Activated CD4-positive, CD25-positive, alpha-beta regulatory T cell (primary cell): ENCODE data around the gene MPHOSPH6.
"Not testable (repeated sequence)": the region's sequence is repeated elsewhere in the genome, so short reads cannot be mapped to it uniquely, and the experiment has no call there.

Experiments used
- DNase-seq, 4 experiments: peaks; one replicate each; lab custom pipeline; 2025; lab: John Stamatoyannopoulos, UW

Gene MPHOSPH6

GRCh38 chr16:82169861-82170845 is at the start of gene MPHOSPH6:
MPHOSPH6 (minus strand) TSS chr16:82170224; CDS start chr16:82170175, 49 bp downstream.
- peak; percentile 77 to 91 (median 86) for DNase-seq

- no peak for DNase-seq
Observed at GRCh38 chr16:82219298-82219697, 49.3 kb upstream of the MPHOSPH6 start.

- not testable (repeated sequence) for DNase-seq
Observed at GRCh38 chr16:82209314-82209713, 39.3 kb upstream of the MPHOSPH6 start.

GRCh38 chr16:82203198-82203597 is 33.2 kb upstream of the MPHOSPH6 start:
- no peak for DNase-seq

- no peak for DNase-seq
Observed at GRCh38 chr16:82201926-82202325, 31.9 kb upstream of the MPHOSPH6 start.

- no peak for DNase-seq
Observed at GRCh38 chr16:82201351-82201750, 31.3 kb upstream of the MPHOSPH6 start.

GRCh38 chr16:82199209-82199608 is 29.2 kb upstream of the MPHOSPH6 start:
- no peak for DNase-seq

- no peak for DNase-seq
Observed at GRCh38 chr16:82197540-82198240, 27.7 kb upstream of the MPHOSPH6 start.

GRCh38 chr16:82195917-82196494 is 26.0 kb upstream of the MPHOSPH6 start:
- DNase-seq, result no peak

GRCh38 chr16:82194086-82194485 is 24.1 kb upstream of the MPHOSPH6 start:
- no peak for DNase-seq

- no peak for DNase-seq
Observed at GRCh38 chr16:82192665-82193064, 22.6 kb upstream of the MPHOSPH6 start.

GRCh38 chr16:82190386-82190785 is 20.4 kb upstream of the MPHOSPH6 start:
- no peak for DNase-seq

- no peak for DNase-seq
Observed at GRCh38 chr16:82187829-82188228, 17.8 kb upstream of the MPHOSPH6 start.

GRCh38 chr16:82185012-82185411 is 15.0 kb upstream of the MPHOSPH6 start:
- DNase-seq, result no peak

GRCh38 chr16:82184213-82184612 is 14.2 kb upstream of the MPHOSPH6 start:
- no peak for DNase-seq

GRCh38 chr16:82183004-82183397 is 13.0 kb upstream of the MPHOSPH6 start:
- no peak for DNase-seq

- DNase-seq, result no peak
Observed at GRCh38 chr16:82182266-82183003, 12.4 kb upstream of the MPHOSPH6 start.

- DNase-seq, result no peak
Observed at GRCh38 chr16:82181461-82182185, 11.6 kb upstream of the MPHOSPH6 start.

GRCh38 chr16:82178352-82178751 is 8.3 kb upstream of the MPHOSPH6 start:
- no peak for DNase-seq

GRCh38 chr16:82177555-82177954 is 7.5 kb upstream of the MPHOSPH6 start:
- no peak for DNase-seq

- DNase-seq, result no peak
Observed at GRCh38 chr16:82176204-82176603, 6.2 kb upstream of the MPHOSPH6 start.
